GM19397 (cell line): Measurements from ENCODE around the gene AKAP1.

Experiments used
- ATAC-seq: cut with Tn5 transposase; IDR thresholded peaks from one replicate; pipeline ENCODE4 v1.9.1; 2021; ENCODE audit warnings: mild to moderate bottlenecking, moderate library complexity; ENCODE audit not compliant: unreplicated experiment

Gene AKAP1

DNA sequence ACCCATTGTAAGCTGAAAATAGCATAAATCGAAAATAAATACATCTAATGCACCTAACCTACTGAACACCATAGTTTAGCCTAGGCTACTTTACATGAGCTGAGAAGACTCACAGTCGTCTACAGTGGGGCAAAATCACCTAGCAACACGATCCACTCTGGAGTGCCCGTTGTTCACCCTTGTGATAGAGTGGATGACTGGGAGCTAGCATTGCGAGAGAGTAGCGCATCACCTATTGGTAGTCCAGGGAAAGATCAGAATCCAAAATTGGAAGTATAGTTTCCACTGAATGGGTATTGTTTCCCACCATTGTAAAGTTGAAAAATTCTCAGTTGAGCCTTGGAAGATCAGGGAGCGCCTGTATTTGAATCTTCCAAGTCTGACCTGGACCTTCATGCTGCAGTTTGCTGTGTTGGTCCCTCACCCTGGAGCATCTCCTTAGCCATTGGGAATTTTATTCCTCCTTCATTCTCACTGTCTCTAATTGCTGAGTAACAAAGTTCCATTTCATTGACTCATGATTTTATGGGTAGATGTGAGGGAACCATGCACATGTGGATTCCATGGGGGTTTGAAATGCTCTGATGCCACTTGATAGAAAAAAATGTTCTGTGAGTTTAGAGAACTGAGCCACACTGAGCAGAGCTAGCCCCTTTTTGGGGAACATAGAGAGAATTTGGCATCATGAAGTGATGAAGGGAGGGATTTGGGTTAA lies 19.6 kb downstream of the AKAP1 start:
- no peak for ATAC-seq

DNA sequence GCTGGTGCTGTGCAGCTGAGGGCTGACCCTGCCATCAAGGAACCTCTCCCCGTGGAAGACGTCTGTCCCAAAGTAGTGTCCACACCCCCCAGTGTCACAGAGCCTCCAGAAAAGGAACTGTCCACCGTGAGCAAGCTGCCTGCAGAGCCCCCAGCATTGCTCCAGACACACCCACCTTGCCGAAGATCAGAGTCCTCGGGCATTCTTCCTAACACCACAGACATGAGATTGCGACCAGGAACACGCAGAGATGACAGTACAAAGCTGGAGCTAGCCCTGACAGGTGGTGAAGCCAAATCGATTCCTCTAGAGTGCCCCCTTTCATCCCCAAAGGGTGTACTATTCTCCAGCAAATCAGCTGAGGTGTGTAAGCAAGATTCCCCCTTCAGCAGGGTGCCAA lies 20.5 kb downstream of the AKAP1 start:
- ATAC-seq: no peak

DNA sequence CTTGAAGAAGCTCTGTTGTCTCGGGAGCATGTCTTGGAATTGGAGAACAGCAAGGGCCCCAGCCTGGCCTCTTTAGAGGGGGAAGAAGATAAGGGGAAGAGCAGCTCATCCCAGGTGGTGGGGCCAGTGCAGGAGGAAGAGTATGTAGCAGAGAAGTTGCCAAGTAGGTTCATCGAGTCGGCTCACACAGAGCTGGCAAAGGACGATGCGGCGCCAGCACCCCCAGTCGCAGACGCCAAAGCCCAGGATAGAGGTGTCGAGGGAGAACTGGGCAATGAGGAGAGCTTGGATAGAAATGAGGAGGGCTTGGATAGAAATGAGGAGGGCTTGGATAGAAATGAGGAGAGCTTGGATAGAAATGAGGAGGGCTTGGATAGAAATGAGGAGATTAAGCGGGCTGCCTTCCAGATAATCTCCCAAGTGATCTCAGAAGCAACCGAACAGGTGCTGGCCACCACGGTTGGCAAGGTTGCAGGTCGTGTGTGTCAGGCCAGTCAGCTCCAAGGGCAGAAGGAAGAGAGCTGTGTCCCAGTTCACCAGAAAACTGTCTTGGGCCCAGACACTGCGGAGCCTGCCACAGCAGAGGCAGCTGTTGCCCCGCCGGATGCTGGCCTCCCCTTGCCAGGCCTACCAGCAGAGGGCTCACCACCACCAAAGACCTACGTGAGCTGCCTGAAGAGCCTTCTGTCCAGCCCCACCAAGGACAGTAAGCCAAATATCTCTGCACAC lies 21.2 kb downstream of the AKAP1 start:
- ATAC-seq: no peak

DNA sequence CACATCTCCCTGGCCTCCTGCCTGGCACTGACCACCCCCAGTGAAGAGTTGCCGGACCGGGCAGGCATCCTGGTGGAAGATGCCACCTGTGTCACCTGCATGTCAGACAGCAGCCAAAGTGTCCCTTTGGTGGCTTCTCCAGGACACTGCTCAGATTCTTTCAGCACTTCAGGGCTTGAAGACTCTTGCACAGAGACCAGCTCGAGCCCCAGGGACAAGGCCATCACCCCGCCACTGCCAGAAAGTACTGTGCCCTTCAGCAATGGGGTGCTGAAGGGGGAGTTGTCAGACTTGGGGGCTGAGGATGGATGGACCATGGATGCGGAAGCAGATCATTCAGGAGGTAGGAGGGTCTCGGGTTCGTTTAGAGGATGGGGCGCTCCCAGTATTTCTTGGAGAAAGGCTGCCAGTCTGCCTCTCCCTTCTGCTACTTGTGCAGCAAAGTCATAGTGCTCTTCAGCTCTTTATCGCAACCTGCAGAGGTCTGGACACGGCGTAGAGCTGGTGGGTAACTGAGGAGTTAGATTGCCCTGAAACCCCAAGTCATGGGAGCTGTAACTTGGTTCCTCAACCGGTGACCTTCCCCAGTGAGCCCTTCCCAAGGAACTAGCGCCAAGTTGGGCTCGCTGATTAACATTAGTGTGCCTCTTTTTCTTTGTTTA lies 21.9 kb downstream of the AKAP1 start:
- ATAC-seq: no peak

DNA sequence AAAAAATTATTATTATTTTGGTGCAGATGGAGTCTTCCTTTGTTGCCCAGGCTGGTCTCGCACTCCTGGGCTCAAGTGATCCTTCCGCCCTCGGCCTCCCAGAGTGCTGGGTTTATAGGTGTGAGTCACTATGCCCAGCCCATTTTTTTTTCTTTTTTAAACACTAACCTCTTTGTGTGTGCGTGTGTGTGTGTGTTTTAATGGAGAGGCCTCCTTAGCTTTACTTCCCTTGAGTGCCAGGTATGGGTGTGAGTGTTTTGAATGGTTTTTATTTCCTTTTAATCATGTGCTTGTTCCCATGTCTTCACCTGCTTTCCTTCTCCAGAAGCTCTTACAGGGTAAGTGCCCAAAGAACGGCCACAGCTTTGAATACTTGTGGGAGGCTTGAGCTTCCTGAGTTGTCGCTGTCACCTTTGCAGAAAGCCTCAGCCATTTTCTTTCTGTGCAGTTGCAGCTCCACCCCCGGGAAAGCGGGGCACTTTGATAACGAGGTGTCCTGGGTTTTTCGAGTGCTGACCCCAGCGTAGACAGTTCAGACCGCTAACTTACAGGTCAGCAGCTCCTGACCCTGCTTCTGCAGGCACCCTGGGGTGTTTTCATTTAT lies 22.6 kb downstream of the AKAP1 start:
- ATAC-seq: no peak

DNA sequence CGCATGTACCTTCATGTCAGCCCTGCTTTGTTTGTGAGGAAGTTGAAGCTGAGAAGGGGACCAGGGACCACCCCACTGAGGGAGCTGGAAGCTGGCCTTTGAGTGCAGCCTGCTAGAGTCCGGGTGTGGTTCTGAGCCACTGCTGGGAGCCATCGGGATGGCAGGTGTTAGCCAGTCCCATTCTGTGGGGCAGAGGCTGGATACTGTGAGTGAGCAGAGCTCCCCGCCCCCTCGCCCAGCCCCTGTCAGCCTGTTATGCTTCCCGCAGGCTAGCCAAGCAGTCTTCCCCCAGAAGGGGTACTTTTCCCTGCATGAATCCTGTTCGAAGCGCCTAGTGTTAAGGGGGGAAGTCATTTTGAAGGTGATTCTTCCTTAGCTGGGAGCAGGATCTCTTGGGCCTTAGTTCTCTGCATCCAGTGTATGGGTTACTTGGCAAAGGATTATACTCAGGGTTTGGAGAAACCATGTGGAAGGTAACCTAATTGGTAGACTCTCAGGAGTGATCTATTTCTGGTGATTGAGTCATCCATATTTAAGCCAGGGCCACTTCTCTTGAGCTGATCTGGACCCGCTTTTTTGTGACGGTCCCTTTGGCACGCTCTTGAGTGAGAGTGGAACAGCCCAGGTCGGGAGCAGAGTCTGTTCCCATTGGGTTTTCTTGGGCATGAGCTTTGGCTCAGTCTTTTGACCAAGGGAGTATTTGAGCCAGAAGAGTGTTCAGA lies 23.8 kb downstream of the AKAP1 start:
- ATAC-seq: no peak

DNA sequence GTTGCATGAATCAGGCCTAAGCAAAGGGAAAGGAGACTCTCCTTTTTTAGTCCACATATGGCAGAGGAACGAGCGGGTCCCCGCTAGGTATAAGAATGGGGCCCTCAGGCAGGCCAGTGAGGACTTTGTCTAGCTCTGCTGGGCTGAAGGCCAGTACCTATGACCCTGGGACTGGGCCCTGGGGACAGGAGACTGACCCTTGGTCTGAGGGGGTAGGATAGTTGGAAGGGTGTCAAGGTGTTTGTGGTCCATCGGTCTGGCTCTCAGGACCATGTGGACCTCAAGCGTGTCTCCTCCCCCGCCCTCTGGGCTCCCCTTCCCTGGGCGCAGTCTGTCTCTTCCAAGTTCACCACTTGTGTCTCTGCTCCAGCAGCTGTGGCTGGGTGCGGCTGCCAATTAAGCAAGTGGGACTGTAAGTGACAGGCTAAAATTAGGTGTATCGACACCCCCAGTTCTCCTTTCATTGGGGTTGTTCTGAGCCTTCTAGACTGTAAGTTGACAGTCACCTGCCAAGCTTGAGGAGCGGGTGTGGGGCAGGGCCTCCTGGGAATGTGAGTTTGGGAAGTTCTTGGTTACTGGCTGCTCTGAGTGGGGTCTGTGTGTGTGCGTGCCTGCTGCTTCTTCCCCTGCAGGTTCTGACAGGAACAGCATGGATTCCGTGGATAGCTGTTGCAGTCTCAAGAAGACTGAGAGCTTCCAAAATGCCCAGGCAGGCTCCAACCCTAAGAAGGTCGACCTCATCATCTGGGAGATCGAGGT lies 24.5 kb downstream of the AKAP1 start:
- no peak for ATAC-seq

DNA sequence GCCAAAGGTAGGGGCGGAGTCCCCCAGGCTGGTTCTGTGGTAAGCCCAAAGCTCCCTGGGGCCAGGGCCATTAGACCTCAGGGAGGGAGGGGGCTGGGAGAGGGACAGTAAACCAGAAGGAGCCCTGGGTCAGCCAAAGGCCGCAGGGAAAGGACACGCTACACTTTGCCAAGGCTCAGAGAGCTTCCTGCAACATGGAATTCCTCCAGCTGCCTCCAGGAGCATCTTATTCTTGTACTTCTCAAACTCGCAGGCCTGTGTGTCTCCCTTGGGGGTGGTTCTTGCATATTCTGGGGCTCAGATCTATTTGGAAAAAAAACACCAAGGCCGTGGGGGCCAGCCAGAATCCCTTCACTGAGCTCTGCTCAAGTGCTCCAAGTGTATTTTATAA lies 25.1 kb downstream of the AKAP1 start:
- no peak for ATAC-seq

DNA sequence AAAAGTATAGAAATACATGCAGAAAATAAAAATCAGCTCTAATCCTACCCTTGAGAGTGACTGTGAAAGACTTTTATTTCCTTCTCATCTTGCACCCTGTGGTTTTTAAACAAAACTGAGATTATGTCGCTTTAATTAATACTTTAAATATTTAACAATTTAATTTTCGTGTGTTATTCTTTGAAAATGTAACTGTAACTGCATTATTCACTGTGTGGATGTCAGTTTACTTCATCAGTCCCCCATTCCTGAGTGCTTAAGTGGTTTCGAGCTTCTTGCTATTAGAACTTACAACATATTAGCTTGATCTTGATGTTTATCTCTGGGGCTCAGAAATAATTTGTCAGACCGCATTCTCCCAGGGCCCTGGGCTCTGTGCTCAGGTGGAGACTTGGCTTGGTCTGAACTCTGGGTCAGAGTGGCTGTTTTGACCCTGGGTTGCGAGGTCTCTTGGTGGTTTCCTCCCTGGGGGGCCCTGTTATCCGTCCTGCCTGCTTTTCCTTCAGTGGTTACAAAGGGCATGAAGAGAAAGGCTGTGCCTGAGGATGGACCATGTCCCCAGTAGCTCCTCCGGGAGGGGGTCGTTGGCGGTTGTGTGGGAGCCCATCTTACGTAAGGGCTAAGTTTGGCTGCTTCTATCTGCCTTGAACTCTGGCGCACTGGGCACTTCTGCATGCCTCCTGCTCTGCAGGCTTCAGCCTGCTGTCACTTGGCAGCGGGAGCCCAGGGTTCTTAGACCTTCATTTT lies 25.7 kb downstream of the AKAP1 start:
- ATAC-seq: no peak

DNA sequence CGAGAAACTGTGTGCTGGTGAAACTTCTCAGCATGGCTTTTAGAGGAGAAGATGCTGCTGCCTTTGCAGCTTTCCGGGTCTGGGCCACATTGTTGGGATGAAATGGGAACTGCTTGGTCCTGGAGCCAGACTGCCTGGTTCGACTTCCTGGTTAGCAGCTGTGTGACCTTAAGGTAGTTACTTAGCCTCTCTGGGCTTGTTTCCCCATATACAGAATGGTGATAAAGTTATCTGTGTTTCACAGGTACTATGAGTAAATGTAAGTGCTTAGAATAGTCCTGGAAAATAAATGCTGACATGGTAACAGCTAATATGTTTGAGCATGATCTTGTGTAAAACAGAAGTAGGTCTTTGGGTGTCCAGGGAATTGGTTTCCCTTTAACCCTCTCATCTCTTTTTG lies 26.3 kb downstream of the AKAP1 start:
- no peak for ATAC-seq

DNA sequence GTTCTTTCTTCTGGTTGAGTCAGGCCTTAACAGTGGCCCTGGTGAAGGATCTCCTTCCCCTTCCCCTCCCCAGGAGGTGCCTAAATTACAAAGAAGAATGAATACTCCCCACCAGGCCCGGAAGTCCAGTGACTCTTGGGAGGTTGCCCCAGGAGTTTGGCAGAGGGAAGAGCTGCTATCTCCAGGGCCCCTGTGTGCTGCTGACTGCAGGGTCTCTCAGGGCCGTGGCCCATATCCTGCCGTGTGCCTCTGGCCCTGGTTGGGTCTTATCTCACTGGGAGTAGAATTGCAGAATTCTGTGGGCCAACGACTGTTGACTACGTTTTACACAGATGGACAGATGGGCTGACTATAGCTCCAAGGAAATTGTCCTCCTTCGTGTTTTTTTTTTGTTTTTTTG lies 28.0 kb downstream of the AKAP1 start:
- no peak for ATAC-seq

DNA sequence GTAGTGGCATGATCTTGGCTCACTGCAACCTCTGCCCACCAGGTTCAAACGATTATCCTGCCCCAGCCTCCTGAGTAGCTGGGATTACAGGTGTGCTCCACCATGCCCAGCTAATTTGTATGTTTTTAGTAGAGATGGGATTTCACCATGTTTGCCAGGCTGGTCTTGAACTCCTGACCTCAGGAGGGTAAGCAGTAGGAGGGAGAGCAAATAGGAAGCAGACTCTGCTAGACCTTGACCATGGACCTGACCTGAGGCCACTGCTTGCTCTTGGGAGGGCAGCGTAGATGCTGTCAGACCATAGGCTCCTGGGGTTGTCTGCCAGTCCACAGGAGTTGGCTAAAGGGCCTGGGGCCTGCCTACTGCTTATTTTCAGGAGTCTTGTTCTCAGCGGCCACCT lies 28.6 kb downstream of the AKAP1 start:
- no peak for ATAC-seq

DNA sequence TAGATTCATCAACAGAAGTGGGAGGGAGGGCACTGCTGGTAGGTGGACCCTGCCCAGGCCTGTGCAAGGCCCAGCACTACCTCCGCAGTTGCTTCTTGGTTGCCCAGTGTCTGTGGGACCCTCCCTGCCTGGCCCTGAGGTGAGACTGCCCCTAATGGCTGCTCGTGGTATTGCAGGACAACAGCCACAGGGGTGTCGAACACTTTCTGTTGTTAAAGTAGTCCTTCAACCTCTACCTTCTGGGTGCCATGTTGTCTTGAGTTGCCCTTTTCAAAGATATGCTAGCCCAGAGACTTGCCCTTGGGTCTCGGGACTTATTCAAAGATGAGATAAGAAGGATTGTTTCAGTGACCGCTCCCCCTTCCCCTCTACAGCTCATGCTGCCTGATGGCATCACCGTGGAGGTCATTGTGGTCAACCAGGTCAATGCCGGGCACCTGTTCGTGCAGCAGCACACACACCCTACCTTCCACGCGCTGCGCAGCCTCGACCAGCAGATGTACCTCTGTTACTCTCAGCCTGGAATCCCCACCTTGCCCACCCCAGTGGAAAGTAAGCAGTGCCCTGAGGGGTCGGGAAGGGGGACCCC lies 29.1 kb downstream of the AKAP1 start:
- no peak for ATAC-seq

DNA sequence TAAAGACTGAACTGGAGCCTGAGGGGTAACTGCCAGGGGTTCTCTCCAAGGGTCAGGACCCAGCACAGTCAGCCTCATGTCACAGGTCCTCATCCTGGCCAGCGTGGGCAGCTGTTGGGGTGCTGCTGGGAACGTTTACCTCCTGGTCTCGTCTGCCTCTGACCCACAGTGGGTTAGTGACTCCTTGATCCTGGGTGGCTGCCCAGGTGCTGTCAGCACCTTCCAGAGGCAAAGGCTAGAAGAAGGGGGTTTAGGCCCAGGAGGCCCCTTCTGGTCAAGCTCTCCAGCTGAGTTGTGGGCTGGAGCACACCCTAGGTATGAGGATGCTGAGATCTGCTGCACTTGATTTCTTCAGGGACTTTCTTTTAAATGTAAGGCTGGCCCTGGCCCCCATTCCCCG lies 30.3 kb downstream of the AKAP1 start:
- no peak for ATAC-seq

DNA sequence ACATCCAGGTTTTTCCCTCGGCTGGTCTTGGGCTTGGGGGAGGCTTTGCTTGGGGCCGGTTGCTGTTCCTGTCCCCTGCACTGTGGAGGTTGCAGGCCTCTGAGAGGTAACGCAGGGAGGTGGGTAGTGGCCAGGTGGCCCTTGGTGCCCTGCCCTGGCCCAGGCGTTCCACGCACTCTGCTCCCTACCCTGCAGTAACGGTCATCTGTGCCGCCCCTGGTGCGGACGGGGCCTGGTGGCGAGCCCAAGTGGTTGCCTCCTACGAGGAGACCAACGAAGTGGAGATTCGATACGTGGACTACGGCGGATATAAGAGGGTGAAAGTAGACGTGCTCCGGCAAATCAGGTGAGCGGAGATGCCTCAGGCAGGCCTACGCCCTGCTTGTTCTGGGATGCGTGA lies 30.9 kb downstream of the AKAP1 start:
- no peak for ATAC-seq

DNA sequence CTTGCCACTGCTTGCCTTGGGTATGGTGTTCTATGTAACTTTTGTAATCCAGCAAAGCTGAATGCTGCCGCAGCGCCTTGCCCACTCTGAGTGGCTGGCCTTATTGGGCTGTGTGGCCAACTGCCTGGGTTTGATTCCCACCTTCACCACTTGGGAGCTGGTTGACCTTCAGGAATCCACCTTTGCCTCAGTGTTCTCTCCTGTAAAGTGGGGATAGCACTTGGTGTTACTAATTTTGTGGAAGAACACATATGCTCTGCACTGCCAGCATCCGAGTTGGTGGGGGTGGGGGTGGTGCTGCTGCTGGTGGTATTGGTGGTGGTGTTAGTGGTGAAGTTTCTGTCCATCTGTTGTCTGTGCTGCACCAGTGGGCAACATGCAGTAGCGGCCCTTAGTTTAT lies 32.8 kb downstream of the AKAP1 start:
- no peak for ATAC-seq

DNA sequence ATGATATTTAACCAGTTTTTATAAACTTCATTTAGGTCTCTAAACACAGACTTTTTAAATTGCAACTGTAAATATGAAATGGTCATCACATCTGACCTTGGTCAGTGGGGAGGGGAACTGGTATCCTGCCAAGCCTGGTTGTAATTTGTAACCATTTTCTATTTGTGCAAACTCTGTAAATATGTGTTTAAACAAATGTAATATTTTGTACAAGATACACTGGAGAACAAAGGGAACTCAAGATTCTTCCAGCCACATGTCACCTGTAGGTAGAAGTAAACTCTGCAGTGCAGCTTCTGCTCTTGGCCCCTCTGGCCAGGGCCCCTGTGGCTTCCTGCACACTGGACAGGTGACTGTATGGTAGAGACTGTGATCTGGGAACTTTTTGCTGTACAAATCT lies 35.8 kb downstream of the AKAP1 start:
- no peak for ATAC-seq

DNA sequence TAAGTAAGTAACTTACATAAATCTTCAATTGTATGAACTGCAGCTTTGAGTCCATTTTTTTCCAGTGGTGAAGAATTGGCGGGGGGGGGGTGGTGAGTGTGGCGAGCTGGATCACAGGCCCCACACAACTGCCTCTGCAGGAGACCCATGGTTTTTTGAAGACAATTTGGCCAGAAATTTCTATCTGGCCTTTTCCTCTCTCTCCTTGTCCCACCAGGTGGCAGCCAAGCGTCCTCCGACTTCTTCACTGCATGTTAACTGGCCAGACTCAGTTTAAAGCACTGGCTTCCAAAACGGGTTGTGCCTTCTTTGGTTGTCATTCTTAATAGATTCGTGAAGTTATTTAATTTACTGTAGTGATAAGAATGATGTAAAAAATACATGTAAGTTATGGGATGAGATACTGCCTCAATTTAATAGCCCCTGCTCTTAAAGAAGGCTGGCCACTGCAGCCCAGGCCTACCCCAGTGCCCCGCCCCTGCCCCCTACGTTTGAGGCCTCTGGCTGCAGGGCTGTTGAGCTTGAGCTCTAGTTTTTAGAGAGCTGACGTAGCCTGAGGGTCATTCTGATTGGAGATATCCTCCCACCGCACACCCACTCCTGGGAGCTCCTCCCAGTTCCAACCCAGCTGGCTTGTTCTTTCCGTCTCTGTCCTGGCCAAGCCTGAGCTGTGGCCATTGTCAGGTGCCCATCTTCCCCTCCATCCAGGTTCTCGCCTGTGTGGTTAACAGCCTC lies 36.4 kb downstream of the AKAP1 start:
- ATAC-seq: no peak

DNA sequence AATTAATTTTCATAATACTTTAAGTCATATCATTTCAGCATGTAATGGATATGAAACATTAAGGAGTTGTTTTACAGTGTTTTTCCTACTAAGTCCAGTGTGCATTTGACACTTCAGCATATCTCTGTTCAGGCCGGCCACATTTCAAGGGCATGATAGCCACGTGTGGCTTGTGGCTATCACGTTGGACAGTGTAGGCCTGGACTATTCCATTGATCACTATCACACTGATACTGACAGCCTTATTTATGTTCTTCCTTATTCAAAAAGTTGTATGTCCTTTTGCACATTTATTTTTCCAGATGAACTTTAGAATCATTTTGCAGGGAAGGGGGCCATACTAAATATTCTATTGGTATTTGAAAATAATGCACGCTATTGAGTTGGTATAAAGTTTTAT lies 39.0 kb downstream of the AKAP1 start:
- ATAC-seq: no peak
